Uterine smooth muscle cell (primary cell): ENCODE results near the gene OR7G2. TPM values are rescaled to one million over a fixed set of nuclear protein-coding genes. Genes with fewer than 3 reads are reported as not detected.

Experiments used
- total RNA-seq: library from RNA; depleted of rRNA; stranded (reverse); fragments of >200 nt; gene quantifications from 2 replicates; pipeline ENCODE4 v1.2.3, GENCODE V29; 2014

The OR7G2 gene
- not detected in 2 replicates for total RNA-seq

GRCh38 chr19:9107375-9107774, at the start of gene OR7G2:
OR7G2 (minus strand) TSS chr19:9107475; CDS start chr19:9103243, 4,232 bp downstream.

GRCh38 chr19:9140159-9140874, 33.0 kb upstream of the OR7G2 start, which contains the start of gene ZNF317:
ZNF317 (plus strand) TSS chr19:9140397; CDS start chr19:9156017, 15,620 bp downstream.

DNA sequence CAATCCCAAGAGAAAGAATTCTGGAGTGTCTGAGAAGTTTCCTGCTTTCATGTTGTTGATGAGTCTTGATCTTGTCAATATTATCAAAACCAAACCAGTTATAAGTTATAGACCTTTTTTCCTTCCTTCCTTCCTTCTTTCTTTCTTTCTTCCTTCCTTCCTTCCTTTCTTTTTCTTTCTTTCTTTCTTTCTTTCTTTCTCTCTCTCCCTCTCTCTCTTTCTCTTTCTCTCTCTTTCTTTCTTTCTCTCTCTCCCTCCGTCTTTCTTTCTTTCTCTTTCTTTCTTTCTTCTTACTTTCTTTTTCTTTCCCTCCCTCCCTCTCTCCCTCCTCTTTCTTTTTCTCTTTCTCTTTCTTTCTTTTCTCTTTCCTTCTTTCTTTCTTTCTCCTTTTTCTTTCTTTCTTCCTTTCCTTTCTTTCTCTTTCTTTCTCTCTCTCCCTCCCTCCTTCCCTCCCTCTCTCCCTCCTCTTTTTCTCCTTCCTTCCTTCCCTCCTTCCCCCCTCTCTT, 19.7 kb upstream of the OR7G2 start, which contains the start of gene OR7G3:
Gene OR7G3, minus strand, starts transcription at position 51 of the 506 bp plus-strand sequence. Its CDS starts 0 bp downstream, at position 51.

DNA sequence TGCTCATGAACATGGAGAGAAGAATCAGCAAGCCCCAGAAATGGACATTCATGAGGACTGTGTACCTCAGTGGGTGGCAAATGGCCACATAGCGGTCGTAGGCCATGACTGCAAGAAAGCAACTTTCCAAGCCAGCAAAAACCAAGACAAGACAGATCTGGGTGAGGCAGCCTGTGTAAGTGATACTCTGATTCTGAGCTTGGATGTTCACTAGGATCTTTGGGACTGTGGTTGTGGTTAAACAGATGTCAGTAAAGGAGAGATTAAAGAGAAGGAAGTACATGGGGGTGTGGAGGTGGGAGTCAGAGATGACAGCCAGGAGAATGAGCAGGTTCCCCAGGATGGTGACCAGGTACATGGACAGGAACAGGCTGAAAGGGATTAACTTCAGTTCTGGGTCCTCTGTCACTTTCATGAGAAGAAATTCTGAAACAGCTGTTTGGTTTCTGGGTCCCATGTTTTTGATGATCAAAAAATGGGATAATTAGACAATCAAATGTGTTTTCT, 8.1 kb upstream of the OR7G2 start, which contains the start of gene OR7G1:
Gene OR7G1, minus strand, starts transcription at position 457 of the 507 bp plus-strand sequence. Its CDS starts 0 bp downstream, at position 457.

GRCh38 chr19:9086761-9087160, 20.5 kb downstream of the OR7G2 start, which contains the start of gene OR1M1:
OR1M1 (plus strand) TSS chr19:9087061; CDS start chr19:9093245, 6,184 bp downstream.

Other genes starting within 250 kb of the OR7G2 start
- gene MUC16, start 97.1 kb downstream of the OR7G2 start, total RNA-seq = under 0.01 TPM in 2 replicates
- not detected in 2 replicates for gene OR1M1, start 20.4 kb downstream of the OR7G2 start, total RNA-seq
- gene OR7G1, start 8.3 kb upstream of the OR7G2 start, total RNA-seq = not detected in 2 replicates
- not detected in 2 replicates for gene OR7G3, start 19.5 kb upstream of the OR7G2 start, total RNA-seq
- 12.4 and 14.6 TPM in 2 replicates for gene ZNF317, start 32.9 kb upstream of the OR7G2 start, total RNA-seq
- gene OR7D2, start 71.5 kb upstream of the OR7G2 start, total RNA-seq = under 0.01 and 0.12 TPM in 2 replicates
- not detected in 2 replicates for gene OR7D4, start 112.1 kb upstream of the OR7G2 start, total RNA-seq
- gene OR7E24, start 143.5 kb upstream of the OR7G2 start, total RNA-seq = not detected in 2 replicates
- 15.7 and 17.4 TPM in 2 replicates for gene ZNF699, start 202.4 kb upstream of the OR7G2 start, total RNA-seq
- 13.0 and 13.4 TPM in 2 replicates for gene ZNF559, start 216.7 kb upstream of the OR7G2 start, total RNA-seq